Activated CD4-positive, alpha-beta T cell treated with anti-CD3 and anti-CD28 coated beads, Interleukin-10, Interleukin-2, amounts not matched to agents 100 ng/mL and 50 ng/mL, durations not matched to agents 16 hours and 8 hours (primary cell): ENCODE results near the gene IGF2BP3.

Experiments used
- DNase-seq: peaks from one replicate; pipeline ENCODE4 v3.0.0-alpha.2; 2020

Gene IGF2BP3

GRCh38 chr7:23291957-23292560, 178.2 kb downstream of the IGF2BP3 start:
- DNase-seq, result no peak

GRCh38 chr7:23290993-23291392, 179.3 kb downstream of the IGF2BP3 start:
- DNase-seq, result no peak

GRCh38 chr7:23287612-23288011, 182.7 kb downstream of the IGF2BP3 start:
- DNase-seq, result peak; percentile 37

- DNase-seq, result no peak
These were observed 184.3 kb downstream of the IGF2BP3 start for GRCh38 chr7:23285657-23286646.

GRCh38 chr7:23284871-23285270, 185.4 kb downstream of the IGF2BP3 start:
- no peak for DNase-seq

- DNase-seq, result no peak
These were observed 187.2 kb downstream of the IGF2BP3 start for GRCh38 chr7:23283086-23283485.

GRCh38 chr7:23279819-23280525, 190.3 kb downstream of the IGF2BP3 start:
- no peak for DNase-seq

GRCh38 chr7:23277359-23277989, 192.8 kb downstream of the IGF2BP3 start:
- peak; percentile 78 for DNase-seq

DNA sequence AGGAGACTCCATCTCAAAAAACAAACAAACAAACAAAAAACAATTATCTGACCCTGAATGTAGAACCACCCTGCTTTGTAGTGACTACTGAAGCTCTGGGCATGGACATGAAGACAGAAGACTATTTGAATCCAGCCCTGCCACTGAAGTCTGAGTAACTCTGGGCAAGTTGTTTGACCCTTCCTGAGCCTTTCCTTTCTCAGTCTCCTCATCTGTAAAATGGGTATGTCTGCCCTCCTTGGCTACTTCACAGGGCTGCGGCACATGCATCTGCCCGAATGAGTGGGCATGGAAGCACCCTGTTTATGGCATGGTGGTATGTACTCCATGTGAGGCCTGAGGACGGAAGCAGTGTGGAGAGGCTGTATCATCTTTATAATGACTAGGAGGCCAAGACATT, 193.3 kb downstream of the IGF2BP3 start:
- no peak for DNase-seq

GRCh38 chr7:23276376-23276775, 193.9 kb downstream of the IGF2BP3 start:
- DNase-seq, result peak; percentile 25

DNA sequence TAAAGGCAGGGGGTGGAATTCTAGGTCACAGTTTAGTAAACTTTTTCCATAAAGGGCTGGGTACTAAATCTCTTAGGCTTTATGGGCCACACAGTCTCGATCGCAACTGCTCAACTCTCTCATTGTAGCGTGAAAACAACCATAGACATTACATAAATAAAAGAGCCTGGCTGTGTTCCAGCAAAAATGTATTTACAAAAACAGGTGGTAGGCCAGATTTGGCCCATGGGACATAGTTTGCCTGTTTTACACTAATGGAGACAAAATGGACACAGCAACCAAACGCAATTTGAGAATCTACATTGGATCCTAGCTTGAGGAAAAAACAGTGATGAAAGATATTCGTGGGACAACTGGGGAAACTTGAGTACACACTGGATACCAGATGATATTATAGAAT, 194.4 kb downstream of the IGF2BP3 start:
- no peak for DNase-seq

DNA sequence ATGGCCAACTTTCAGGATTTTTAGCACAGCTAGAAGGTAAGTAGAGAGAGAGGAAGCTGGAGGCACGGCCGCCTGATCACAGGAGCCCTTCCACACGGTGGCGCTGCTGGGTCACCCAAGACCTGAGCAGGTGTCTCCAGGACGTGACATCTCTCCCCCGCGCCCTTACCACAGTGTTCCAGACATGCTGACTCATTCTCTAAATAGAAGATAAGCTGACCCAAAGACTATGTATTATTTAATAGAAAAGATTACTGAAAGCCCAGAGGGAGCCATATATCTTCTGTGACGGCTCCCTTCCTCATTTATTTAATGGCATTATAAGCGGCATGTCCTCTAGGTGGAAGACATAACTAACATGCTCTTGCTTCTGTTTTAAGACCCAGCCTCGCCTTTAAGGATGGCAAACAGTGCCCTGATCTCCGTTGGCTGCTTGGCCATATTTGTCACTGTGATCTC, 197.1 kb downstream of the IGF2BP3 start:
- DNase-seq, result peak; percentile 94

DNA sequence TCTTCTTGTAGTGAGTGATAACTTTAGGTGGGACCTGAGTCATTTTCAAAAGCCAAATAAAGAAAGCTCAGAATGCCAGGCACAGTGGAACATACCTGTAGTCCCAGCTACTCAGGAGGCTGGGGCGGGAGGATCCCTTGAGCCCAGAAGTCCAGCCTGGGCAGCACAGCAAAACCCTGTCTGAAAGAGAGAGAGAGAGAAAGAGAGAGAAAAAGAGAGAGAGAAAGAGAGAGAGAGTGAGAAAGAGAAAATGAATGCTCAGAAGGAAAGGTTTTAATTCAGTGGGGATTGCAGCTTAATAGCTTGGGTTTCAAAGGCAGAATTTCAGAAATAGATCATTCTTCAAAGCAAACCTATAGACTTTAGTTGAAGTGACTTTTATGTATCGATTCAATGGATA, 198.0 kb downstream of the IGF2BP3 start:
- DNase-seq, result no peak

DNA sequence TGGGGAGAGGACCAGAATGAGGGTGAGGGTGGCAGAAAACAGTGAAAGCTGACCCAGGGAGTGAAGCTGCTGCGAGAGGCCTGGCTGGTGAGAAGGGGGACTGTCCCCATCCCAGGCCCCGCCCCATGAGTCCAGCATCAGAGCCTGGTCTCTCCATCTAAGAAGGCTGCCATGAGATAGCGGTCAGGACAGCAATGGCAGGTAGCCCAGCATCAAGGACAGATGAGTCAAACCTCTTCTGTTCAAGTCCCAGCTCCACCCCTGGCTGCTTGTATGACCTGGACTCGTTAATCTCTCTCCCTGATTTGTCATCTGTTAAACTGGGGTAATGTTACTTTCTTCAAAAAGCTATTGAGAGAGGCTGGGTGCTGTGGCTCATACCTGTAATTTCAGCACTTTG, 201.5 kb downstream of the IGF2BP3 start:
- DNase-seq, result no peak

- no peak for DNase-seq
These were observed 202.1 kb downstream of the IGF2BP3 start for GRCh38 chr7:23268167-23268566.

GRCh38 chr7:23267357-23267756, 202.9 kb downstream of the IGF2BP3 start:
- DNase-seq, result no peak

DNA sequence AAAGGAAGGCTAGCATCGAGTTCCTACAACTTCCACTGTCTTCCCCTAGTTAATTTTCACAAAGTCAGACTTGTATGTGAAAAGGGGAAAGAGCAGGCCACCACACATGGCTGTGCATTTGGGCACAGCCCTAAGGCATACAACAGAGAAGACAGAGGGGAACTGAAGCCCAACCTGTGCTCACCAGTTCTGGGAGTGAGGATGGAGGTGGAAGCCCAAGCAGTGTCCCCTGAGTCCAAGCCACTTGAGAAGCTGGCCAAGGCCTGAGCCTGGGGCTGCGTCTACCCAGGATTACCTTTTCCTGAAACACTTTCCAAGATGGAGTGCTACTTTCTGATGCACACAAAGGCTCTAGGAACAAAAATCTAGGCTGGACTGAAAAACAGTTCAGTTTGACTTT, 203.4 kb downstream of the IGF2BP3 start:
- no peak for DNase-seq

DNA sequence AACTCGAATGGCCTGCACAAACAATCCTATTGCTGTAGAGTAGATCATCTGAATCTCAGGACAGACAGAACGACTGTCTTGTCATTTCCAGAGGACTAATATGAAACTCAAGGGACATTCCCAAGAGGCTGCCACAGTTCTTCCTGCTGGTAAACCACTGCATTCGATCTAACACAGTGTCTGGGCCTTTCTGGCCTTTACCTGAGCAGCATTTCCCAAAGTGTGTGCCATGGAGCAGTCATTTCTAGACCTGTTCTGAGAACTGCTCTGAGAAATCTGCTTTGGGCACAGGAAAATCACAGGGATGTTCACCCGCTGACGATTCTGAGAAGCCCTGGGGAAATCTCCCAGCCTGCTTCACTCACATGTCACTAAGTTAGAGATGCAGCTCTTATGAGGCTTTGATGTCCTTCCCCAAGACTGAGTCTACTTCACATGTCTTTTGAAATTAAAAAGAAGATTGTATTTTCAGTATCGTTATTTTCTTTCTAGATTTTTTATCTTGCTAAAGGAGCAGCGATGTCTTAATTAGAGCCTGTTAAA, 205.3 kb downstream of the IGF2BP3 start:
- DNase-seq, result peak; percentile 51

DNA sequence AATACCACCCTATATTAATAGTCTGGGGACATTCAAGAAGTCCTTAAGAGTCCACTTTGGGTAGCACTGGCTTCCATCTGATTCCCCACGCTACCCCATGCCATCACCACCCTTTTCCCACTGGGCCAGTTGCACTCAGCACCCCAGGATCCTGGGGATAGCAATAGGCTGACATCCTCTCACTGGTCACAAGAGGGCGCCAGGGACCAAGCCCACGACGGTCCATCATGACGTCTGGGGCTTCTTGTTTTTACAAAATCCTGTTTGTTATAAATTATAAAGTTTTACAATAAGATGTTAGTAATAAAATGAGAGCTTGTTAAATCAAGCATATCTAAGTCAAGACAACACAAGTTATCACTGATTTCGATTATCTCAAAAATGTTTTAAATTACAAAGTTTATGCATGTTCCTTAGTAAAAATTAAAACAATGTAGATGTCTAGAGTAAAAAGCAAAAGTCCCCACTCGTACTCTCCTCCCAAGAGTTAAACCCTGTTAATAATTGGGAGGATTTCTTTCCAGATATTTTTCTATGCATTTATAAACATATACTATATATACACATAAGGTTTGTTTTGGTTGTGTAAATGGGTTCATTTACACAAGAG, 208.3 kb downstream of the IGF2BP3 start:
- DNase-seq, result peak; percentile 73

GRCh38 chr7:23260371-23260770, 209.9 kb downstream of the IGF2BP3 start:
- DNase-seq, result no peak
